ENCODE data around the gene SMAD2.
"Not testable (repeated sequence)": the region's sequence is repeated elsewhere in the genome, so short reads cannot be mapped to it uniquely, and the experiment has no call there.

The SMAD2 gene

DNA sequence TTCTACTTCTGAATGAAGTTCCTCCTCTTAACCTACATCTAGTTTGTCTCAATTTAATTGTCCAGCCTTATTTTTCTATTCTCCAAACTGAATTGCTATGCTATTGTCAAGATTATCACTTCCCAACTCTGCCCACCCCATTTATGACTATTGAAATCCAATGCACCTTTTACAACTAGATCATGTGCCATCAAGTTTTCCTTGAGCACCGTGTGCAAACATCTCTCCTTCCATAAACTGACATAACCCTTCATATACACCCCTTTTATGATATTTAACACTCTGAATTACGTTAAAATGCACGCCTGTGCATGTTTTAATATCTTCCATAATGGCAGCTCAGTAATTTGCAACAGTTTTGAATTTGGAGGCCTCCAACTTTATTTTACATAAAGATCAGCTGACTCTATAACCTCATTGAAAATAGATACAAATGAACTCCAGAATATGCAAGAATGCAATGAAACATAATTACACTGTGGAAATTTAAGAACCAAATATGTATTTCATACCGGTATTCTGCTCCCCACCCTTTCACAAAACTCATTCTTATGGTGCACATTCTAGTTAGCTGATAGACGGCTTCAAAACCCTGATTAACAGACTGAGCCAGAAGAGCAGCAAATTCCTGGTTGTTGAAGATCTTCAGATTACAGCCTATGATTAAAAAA, 85.5 kb downstream of the SMAD2 start:
- TF ChIP-seq, protein P1, sequence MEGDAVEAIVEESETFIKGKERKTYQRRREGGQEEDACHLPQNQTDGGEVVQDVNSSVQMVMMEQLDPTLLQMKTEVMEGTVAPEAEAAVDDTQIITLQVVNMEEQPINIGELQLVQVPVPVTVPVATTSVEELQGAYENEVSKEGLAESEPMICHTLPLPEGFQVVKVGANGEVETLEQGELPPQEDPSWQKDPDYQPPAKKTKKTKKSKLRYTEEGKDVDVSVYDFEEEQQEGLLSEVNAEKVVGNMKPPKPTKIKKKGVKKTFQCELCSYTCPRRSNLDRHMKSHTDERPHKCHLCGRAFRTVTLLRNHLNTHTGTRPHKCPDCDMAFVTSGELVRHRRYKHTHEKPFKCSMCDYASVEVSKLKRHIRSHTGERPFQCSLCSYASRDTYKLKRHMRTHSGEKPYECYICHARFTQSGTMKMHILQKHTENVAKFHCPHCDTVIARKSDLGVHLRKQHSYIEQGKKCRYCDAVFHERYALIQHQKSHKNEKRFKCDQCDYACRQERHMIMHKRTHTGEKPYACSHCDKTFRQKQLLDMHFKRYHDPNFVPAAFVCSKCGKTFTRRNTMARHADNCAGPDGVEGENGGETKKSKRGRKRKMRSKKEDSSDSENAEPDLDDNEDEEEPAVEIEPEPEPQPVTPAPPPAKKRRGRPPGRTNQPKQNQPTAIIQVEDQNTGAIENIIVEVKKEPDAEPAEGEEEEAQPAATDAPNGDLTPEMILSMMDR (IDR thresholded peaks at IDR 0.05; ENCODE audit: low read depth, low read length): no peak

DNA sequence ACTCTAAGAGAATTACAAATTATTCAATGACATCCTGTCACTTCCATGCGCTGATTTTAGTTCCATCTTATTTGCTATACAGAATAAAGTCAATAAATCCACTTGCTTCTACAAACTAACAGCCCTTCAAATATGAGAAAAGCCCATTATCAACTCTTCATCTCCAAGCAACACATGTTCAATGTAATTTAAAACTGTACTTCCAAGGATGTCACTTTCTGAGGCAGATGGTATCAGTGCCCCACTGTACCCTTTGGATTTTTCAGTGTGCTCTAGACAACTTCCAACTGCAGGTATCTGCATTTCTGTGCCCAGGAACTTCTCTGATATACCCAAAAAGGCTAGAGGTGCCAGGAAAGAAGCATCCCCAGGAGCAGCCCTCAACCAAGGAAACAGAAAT, 87.6 kb downstream of the SMAD2 start:
- H3K4me3 ChIP-seq (ENCODE audit: low read depth, low read length): no peak overlapping the region
- TF ChIP-seq, protein P1 (IDR thresholded peaks at IDR 0.05; ENCODE audit: low read depth, low read length): no peak

More for the DNA sequence above, 85.5 kb downstream of the SMAD2 start:
- H3K4me3 ChIP-seq (ENCODE audit: low read depth, low read length): no peak overlapping the region

DNA sequence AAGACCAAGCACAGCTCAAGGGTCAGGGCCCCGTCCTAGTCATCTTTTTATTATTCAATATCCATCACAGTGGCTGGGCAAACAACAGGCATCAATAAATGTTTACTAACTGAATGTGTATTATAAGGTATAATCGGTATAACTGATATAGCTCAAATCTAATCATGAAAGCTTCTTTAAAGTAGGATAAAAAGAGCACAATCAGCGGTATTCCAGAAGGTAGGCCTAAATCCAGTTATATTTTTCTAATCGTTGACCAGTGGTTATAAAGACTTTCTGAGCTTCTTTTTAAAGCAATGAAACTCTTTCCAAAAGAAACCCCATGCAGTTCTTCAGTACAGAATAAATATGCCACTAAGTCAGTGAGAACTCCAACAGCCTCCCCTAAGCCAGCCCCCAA, 92.1 kb downstream of the SMAD2 start:
- H3K4me3 ChIP-seq (ENCODE audit: low read depth, low read length): no peak overlapping the region
- TF ChIP-seq, protein P1 (IDR thresholded peaks at IDR 0.05; ENCODE audit: low read depth, low read length): no peak

DNA sequence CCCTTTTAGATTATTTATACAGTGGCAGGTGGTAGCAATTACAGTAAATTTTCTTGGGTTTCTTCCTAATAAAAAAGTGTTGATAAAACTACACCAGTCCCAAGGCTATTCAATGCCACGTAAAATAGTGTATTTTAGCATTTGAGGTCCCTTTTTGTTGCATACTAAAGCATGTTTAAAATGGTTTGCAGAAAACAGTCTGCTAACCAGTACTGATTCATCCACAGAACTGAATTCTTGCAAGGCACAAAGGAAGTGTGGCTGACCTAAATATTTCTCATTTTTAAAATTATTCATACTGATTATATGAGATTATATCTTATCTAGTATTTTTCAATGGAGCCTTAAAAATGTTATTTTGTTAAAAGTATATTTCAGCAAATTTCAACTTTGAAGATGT, 98.1 kb downstream of the SMAD2 start:
- TF ChIP-seq, protein P1 (IDR thresholded peaks at IDR 0.05; ENCODE audit: low read depth, low read length): no peak
- H3K4me3 ChIP-seq (ENCODE audit: low read depth, low read length): no peak overlapping the region

DNA sequence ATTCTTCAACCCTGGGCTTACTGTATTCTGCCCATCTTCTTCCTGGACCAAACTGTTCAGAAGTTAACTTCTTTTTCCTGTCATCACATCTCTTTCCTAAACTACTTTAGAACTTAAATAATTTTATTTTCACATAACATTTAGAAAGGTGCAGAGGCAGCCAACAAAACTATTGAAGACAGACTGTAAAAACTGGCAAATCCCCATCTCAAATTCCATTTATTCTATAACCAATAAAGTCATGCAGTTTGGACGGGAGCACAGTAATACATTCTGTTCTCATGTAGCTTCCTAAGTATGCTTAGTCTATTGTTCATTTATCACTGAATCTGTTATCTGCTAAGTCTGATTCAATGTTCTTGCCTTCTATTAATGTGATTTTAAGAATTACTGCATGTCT, 99.1 kb downstream of the SMAD2 start:
- TF ChIP-seq, protein P1 (IDR thresholded peaks at IDR 0.05; ENCODE audit: low read depth, low read length): no peak
- no peak overlapping the region for H3K4me3 ChIP-seq (ENCODE audit: low read depth, low read length)

DNA sequence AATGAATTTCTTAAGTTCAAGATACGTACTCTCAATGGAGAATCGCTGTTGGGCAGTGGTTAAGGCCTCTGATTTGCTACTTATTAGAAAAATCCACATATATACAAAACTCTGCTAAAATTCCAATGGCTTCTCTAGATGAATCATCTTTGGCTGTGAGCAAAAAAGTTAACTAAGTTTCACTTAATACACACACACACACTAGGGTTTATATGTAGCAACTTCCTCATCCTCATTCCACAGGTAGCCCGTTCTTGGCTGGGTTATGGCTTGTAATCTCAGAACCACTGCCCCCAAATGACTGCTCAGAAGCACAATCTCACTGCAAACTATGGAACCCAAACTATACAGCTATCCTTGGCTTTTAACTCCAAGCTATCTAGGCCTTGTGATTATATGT, 99.7 kb downstream of the SMAD2 start:
- TF ChIP-seq, protein P1 (IDR thresholded peaks at IDR 0.05; ENCODE audit: low read depth, low read length): no peak
- no peak overlapping the region for H3K4me3 ChIP-seq (ENCODE audit: low read depth, low read length)

DNA sequence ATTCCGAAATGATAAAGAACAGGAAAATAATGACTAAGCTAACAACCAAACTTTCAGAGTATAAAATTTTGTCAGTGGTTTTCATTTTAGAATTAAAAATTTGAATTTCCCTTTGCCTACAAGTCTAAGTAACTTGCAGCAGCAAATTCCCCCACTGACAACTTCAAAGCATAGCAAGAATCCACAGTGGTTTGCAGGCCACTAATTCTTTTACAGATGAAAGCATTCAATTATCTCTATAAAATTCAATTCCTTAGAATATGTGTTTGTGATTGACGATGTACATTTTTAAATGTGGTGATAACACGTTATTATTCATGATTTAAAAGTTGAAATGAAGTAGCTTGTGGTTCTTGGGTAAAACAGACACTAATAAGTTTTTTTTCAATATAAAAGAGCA, 100.6 kb downstream of the SMAD2 start:
- no peak overlapping the region for H3K4me3 ChIP-seq (ENCODE audit: low read depth, low read length)
- TF ChIP-seq, protein P1 (IDR thresholded peaks at IDR 0.05; ENCODE audit: low read depth, low read length): no peak

DNA sequence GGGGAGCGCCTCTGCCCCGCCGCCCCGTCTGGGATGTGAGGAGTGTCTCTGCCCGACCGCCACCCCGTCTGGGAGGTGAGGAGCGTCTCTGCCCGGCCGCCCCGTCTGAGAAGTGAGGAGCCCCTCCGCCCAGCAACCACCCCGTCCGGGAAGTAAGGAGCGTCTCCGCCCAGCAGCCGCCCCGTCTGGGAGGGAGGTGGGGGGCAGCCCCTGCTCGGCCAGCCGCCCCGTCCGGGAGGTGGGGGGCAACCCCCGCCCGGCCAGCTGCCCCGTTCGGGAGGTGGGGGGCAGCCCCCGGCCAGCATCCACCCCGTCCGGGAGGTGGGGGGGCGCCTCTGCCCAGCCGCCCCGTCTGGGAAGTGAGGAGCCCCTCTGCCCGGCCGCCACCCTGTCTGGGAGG, 102.4 kb downstream of the SMAD2 start:
- H3K4me3 ChIP-seq (ENCODE audit: low read depth, low read length): not testable (repeated sequence)
